GM10266 (cell line): ENCODE results near the gene OGFOD2.

ENCODE experiments used
- DNase-seq: peaks from one replicate; pipeline ENCODE4 v3.0.0; 2012; ENCODE audit errors: extremely low spot score
- CTCF ChIP-seq: IDR thresholded peaks from 2 replicates; pipeline ENCODE4 v1.5.1; 2012; ENCODE audit warnings: mild to moderate bottlenecking, low read depth; ENCODE audit not compliant: control insufficient read depth, insufficient read depth; ENCODE audit errors: missing control alignments

OGFOD2 gene

GRCh38 chr12:122961531-122962329 lies 13.3 kb upstream of the OGFOD2 start:
- no peak for TF ChIP-seq CTCF
- DNase-seq, result no peak

- no peak for DNase-seq
- TF ChIP-seq CTCF, result no peak
Measured at GRCh38 chr12:122963941-122964265, 11.1 kb upstream of the OGFOD2 start.

- TF ChIP-seq CTCF, result no peak
- no peak for DNase-seq
Measured at GRCh38 chr12:122964439-122965257, 10.4 kb upstream of the OGFOD2 start.

- DNase-seq, result no peak
- no peak for TF ChIP-seq CTCF
Measured at GRCh38 chr12:122965321-122965751, 9.7 kb upstream of the OGFOD2 start.

- no peak for TF ChIP-seq CTCF
- peak; percentile 98 for DNase-seq
Measured at GRCh38 chr12:122965851-122966742, 8.9 kb upstream of the OGFOD2 start, which contains the start of gene ABCB9. TSS of gene ABCB9 (minus strand) at chr12:122966463. CDS start at chr12:122960235, 6,228 bp downstream.

GRCh38 chr12:122966743-122967550 lies 8.1 kb upstream of the OGFOD2 start:
- no peak for DNase-seq
- TF ChIP-seq CTCF, result no peak
